Measurements from ENCODE around the gene GNG10.

The GNG10 gene

DNA sequence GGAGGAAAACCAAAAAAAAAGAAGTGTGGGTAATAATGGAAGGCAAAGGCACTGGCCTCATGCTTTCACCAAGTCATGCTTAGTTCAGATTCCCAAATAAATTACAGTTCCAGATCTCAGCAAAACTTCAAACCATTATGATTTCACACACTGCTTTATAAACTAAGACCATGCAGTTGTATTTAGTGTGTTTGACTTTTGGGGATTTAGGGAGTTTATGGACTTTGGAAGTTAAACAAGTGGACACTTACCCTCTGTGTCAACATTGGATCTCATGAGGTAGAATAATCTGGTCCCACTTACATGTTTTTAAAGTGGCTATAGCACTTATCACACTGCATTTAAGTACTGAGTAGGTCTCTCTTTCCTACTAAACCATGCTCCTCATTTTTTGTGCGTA lies 26.5 kb upstream of the GNG10 start:
- no peak for TF ChIP-seq GATA3 (IDR thresholded peaks at IDR 0.05; ENCODE audit: low read depth, low read length)

DNA sequence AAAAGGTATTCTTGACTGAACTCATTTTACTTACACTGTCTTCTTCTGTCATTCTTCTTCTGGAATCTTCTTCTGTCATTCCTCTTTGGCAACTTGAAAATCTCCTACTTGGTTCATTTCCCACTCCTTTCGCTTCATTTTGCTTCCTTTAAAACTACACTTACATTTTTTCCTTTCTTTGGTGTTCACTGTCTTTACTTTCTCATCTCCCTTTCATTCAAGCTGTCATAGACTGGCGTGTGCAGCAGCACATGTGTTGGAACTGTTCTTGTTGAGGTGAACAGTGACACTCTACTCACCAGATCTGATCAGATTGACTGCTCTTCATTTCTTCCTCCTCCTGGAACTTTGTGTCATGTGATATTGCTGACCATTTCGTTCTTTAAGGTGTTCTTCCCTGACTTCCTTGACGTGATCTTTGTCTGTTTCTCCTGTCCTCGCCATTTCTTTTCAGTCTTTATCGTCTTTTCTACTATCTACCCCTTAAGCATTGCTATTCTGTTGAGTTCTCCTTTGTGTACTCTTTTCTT lies 23.9 kb upstream of the GNG10 start:
- TF ChIP-seq GATA2 (IDR thresholded peaks at IDR 0.05; ENCODE audit: low read depth, low read length) (no peak), GATA3 (IDR thresholded peaks at IDR 0.05; ENCODE audit: low read depth, low read length) (no peak)

DNA sequence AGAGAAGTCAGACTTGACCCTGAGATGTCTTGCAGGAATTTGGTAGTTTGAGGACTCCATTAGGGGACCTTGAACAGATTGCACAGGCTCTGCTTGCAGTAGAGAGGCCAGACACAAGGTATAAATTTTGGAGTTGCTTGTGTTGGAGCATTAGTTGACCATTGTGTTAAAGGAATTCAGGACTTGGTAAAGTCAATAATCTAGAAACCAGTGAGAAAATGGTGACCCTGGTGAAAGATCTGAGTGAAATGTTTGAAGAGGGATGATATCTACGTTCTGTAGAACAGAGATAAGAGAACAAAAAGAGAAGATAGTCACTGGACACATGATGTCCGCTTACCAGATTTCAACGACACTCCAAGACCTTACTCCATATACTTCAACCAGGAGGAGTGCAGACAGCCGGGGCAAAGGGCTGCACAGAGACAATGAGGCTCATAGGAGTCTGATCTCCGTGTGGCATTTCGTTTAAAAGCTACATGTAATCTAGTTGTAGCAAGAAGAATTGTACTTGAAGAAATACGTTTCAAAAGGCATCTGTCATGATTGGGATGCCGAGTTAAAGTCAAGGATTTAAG lies 17.1 kb upstream of the GNG10 start:
- TF ChIP-seq GATA2 (IDR thresholded peaks at IDR 0.05; ENCODE audit: low read depth, low read length) (no peak), GATA3 (IDR thresholded peaks at IDR 0.05; ENCODE audit: low read depth, low read length) (no peak)

DNA sequence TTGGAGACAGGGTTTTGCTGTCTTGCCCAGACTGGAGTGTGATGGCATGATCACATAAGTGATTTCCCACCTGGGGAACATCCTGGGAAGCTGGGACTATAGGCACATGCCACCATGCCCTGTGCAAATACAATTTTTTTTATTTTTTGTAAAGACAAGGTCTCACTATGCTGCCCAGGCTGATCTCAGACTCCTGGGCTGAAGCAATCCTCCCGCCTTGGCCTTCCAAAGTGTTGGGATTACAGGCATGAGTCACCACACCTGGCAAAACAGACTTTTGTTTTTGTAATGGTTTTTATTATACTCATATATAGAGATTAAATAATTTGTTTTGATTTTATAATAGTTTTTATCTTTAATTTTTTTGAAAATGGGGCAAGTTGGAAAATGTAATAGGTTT lies 15.6 kb upstream of the GNG10 start:
- no peak for TF ChIP-seq GATA3 (IDR thresholded peaks at IDR 0.05; ENCODE audit: low read depth, low read length)
- no peak for TF ChIP-seq GATA2 (IDR thresholded peaks at IDR 0.05; ENCODE audit: low read depth, low read length)

DNA sequence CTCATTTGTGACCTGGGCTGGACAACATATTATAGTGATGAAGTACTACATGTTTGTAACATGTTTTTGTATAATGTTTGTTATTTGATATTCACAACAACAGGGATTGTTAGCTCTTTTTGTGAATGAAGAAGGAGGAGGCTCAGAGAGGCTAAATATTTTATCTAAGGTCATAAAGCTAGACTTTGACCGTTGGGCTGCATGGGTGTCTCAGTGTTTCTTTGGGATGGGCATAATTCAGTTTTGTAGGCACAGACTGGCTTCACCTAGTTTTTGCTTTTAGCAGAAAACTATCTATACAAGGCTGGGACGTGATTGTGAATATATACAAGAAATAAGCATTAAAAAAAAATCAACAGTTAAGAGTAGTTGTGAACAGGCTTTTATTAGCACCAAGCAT lies 15.0 kb upstream of the GNG10 start:
- TF ChIP-seq GATA2 (IDR thresholded peaks at IDR 0.05; ENCODE audit: low read depth, low read length) (no peak), GATA3 (IDR thresholded peaks at IDR 0.05; ENCODE audit: low read depth, low read length) (no peak)

DNA sequence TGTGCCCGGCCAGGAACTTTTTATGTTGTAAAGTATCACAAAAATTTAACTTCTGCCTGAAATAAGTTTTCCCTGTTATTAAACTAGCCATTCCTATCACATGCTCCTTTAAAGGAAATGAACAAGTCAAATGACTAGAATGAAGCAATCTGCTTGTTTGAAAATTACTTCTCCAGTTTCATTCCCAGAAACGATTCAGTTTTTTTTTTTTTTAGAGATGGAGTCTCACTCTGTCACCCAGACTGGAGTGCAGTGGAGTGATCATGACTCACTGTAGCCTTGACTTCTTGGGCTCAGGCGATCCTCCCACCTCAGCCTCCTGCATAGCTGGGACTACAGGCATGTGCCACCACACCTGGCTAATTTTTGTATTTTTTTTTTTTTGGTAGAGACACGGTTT lies 13.3 kb upstream of the GNG10 start:
- TF ChIP-seq GATA2 (IDR thresholded peaks at IDR 0.05; ENCODE audit: low read depth, low read length) (no peak), GATA3 (IDR thresholded peaks at IDR 0.05; ENCODE audit: low read depth, low read length) (no peak)

DNA sequence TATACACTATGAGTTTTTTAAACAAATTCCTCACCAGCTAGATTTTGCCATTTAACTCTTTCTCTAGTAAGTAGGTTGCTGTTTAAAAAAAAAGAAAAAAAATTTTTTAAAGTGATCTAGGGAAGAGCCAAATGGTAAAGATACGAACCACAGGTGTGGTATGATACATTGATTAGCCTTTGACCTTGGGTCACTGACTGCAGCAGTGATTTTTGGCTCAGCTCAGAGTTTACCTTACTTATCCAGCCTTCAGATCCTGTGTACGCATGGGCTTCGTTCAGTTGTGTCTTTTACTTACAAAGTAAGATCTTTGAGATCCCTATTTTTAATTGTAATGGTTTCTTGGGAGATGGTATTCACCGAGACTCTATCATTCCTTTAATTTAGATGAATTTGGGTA lies 12.4 kb upstream of the GNG10 start:
- TF ChIP-seq GATA3 (IDR thresholded peaks at IDR 0.05; ENCODE audit: low read depth, low read length) (no peak), GATA2 (IDR thresholded peaks at IDR 0.05; ENCODE audit: low read depth, low read length) (no peak)

DNA sequence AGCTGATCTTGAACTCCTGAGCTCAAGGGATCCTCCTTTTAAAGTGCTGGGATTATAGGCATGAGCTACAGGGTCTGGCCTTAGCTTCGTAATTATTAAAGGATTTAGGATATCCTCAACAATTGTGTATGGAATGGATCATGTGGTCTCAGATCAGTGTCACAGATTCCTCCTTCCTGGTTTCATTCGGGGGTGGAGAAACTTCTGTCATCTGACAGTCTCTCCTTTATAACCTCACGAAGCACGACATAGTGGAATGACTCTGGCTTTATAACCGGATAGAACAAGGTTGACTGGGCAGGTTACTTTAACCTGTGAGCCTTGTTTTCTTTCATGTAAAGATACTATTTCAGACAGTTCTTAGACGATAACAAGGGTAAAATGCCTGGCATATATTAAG lies 4.4 kb upstream of the GNG10 start:
- no peak for TF ChIP-seq GATA2 (IDR thresholded peaks at IDR 0.05; ENCODE audit: low read depth, low read length)
- no peak for TF ChIP-seq GATA3 (IDR thresholded peaks at IDR 0.05; ENCODE audit: low read depth, low read length)

DNA sequence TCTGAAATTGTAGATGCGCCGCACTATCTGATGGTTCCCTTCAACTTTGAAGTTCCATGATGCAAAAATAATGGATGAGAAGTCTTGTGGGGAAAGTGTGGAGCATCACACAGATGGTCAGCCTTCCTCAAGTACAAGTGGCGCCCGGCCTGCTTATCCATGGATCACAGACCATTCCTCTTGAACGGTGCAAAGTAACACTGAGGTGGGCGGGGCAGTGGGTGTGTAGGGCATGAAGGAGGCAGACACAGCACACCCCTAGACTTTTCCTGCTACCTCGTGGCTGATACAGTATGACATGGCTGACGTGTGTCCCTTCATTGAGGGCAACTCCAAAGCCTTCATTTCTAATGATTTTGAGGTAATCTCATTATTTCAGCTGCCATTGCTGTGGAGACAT lies 2.5 kb upstream of the GNG10 start:
- no peak for TF ChIP-seq GATA2 (IDR thresholded peaks at IDR 0.05; ENCODE audit: low read depth, low read length)
- no peak for TF ChIP-seq GATA3 (IDR thresholded peaks at IDR 0.05; ENCODE audit: low read depth, low read length)

DNA sequence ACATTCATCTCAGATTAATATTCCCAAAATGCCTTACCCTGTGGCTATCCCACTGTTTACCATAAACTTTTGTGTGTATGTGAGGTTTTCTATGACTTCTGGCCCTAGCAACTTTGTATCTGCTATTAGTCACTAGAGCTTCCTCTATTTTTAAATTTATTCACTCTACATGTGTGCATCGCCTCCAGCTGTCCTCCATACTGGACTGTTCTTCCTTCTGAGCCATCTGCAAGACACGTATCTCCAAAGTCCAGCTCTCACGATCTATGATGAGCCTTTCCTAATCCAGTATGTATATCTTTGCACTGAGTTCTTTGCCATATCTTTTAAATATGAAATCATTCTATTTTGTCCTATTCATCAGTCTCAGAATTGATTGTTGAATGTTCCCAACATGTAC lies 1.7 kb upstream of the GNG10 start:
- TF ChIP-seq GATA3 (IDR thresholded peaks at IDR 0.05; ENCODE audit: low read depth, low read length), result no peak
- no peak for TF ChIP-seq GATA2 (IDR thresholded peaks at IDR 0.05; ENCODE audit: low read depth, low read length)

DNA sequence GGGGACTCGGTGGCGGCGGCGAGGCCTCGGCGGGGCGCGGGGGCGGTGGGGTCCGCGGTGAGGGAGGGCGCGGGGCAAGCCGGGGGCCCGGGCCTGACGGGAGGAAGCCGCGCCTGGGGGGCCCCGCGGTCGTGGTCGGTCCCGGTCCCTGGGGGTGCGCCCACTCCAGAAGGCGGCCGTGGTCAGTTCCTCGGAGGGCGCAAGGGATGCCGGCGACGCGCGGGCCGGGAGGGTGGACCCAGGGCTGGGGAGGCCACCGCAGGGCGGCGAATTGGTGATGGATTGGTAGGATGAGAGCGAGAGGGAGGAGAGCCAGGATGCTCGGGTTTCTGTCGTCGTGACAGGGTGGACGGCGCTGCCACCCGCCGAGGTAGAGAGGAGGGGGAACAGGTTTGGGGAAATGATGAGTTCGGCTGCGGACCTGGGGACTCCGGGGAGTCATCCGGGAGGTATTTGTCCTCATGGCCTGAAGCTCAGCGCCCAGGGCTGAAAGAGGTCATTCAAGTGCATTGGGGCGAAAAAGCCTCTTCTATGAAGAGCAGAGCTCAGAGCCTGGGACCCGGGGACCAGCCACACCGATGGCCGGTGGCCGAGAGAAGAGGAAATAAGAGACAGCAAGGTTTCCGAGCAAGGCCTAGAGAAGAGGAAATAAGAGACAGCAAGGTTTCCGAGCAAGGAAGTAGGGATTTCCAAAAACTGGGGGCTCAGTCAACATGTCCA lies 557 bp downstream of the GNG10 start:
- TF ChIP-seq GATA2 (IDR thresholded peaks at IDR 0.05; ENCODE audit: low read depth, low read length), result no peak
- TF ChIP-seq GATA3 (IDR thresholded peaks at IDR 0.05; ENCODE audit: low read depth, low read length), result no peak

DNA sequence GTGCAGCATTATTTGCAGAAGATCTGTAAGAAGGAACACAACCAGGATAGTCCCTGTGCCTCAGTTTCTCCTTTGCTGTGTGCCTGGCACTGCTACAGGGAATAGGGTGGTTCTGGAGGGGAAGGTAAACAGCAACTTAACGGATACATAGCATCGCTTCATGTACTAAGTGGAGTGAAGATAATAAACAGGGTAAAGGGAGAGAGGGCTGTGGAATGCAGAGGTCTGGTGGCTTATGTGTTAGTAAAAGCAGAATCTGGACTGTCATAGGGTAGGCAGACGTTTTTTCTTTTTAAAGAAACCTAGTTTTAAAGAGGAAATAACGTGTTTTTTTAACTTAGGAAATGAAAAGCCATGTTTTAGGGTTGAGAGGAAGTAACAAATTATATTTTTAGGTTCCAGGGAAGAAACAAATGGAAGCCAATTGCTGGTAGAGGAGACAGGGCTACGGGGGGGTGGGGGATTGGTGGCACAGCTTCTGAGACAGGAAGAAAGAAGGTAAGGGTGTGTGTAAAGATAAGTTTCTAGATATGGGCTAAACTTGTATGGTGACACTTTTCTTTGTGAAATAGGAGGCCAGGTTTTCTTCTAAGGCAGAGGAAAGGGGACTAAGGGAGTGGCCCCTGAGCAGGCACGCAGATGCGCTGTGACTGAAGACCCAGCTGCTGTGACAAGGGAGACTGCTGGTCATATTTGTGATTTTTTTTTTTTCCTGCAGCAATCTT lies 1.3 kb downstream of the GNG10 start:
- no peak for TF ChIP-seq GATA2 (IDR thresholded peaks at IDR 0.05; ENCODE audit: low read depth, low read length)
- no peak for TF ChIP-seq GATA3 (IDR thresholded peaks at IDR 0.05; ENCODE audit: low read depth, low read length)

DNA sequence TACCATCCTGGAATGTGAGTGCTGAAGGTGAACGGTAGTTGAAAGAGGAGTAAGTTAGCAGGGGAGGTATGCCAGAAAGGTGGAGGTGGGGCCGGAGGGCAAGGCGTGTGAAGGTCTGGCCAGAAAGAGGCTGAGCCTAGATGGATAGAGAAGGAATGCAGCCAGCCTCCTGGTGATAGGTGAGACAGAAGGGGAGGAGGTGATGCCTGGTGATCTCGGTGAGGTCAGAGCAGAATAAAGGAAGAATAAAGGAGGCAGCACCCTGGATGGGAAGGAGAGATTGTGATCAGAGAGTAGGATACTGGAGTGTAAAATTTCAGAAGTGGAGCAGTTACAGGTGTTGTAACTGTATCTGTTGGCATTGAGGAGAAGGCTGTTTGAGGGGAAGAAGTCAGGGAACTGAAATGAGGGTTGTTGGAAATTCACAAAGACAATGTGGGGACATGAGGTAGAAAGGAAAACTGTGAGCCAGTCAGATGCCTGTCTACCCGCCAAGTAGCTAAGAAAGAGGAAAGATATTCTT lies 2.0 kb downstream of the GNG10 start:
- TF ChIP-seq GATA2 (IDR thresholded peaks at IDR 0.05; ENCODE audit: low read depth, low read length), result no peak
- no peak for TF ChIP-seq GATA3 (IDR thresholded peaks at IDR 0.05; ENCODE audit: low read depth, low read length)

DNA sequence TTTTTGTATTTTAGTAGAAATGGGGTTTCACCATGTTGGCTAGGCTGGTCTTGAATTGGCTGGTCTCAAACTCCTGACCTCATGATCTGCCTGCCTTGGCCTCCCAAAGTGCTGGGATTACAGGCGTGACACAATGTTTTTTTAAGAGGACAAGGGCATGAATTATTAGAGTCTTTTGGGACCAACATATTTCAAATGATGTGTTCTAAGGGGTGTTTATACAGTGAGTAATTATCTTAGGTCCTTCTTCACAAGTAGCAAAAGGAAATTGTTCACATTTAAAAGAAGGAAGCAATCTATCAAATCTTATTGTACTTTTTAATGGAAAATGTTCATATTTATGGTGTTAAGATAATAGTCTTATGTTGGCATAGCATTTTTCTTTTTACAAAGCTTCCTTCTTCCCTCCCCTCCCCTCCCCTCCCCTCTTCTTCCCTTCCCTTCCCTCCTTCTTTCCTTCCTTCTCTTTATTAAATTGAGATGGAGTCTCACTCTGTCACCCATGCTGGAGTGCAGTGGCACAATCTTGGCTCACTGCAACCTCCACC lies 6.7 kb downstream of the GNG10 start:
- TF ChIP-seq GATA3 (IDR thresholded peaks at IDR 0.05; ENCODE audit: low read depth, low read length), result no peak
- no peak for TF ChIP-seq GATA2 (IDR thresholded peaks at IDR 0.05; ENCODE audit: low read depth, low read length)

Data from SH-SY5Y (cell line).